AML-193 (cell line): ENCODE data around the gene FSTL4.
"Not testable (repeated sequence)": the region's sequence is repeated elsewhere in the genome, so short reads cannot be mapped to it uniquely, and the experiment has no call there.

Experiments
- DNase-seq, 2 experiments: peaks; one replicate each; lab custom pipeline; 2025; lab: John Stamatoyannopoulos, UW

Gene FSTL4

GRCh38 chr5:133170756-133171387 is 441.5 kb downstream of the FSTL4 start:
- DNase-seq, result not testable (repeated sequence)

GRCh38 chr5:133164759-133165158 is 447.6 kb downstream of the FSTL4 start:
- no peak for DNase-seq

GRCh38 chr5:133163839-133164238 is 448.5 kb downstream of the FSTL4 start:
- no peak for DNase-seq

- no peak for DNase-seq
Measured at GRCh38 chr5:133159543-133159942, 452.8 kb downstream of the FSTL4 start.

GRCh38 chr5:133155326-133155969 is 456.9 kb downstream of the FSTL4 start:
- no peak for DNase-seq

- DNase-seq, result no peak
Measured at GRCh38 chr5:133154274-133155075, 457.9 kb downstream of the FSTL4 start.

GRCh38 chr5:133150909-133151544 is 461.3 kb downstream of the FSTL4 start:
- no peak for DNase-seq

- no peak for DNase-seq
Measured at GRCh38 chr5:133149345-133149744, 463.0 kb downstream of the FSTL4 start.

GRCh38 chr5:133147815-133148567 is 464.4 kb downstream of the FSTL4 start:
- DNase-seq, result no peak

- DNase-seq, result no peak
Measured at GRCh38 chr5:133147411-133147810, 464.9 kb downstream of the FSTL4 start.
